Endothelial cell of umbilical vein (primary cell): ENCODE measurements around the gene DCAF10. TPM values are rescaled to one million over a fixed set of nuclear protein-coding genes. Genes with fewer than 3 reads are reported as not detected.

Experiments
- BruUV-seq: library from RNA; stranded (reverse); fragments of 400-500 nt; replicated peaks from 2 replicates; lab custom pipeline; 2021; lab: Mats Ljungman, UMichigan
- CTCF ChIA-PET: fragments of 300-600, 350-600 bp; sonication (Branson Sonifier 250); formaldehyde crosslinking; loops from one replicate; lab custom pipeline; 2021; ENCODE audit warnings: antibody characterized with exemption, inconsistent platforms; lab: Charles Lee
- POLR2A ChIA-PET: fragments of 300-600, 350-600 bp; sonication (Branson Sonifier 250); formaldehyde crosslinking; loops from one replicate; lab custom pipeline; 2021; ENCODE audit warnings: antibody characterized with exemption, inconsistent platforms; lab: Charles Lee
- DNase-seq: peaks from one replicate; pipeline ENCODE4 v3.0.0-alpha.2; 2011; ENCODE audit warnings: low read depth, low spot score
- FAIRE-seq: peaks from 2 replicates; lab custom pipeline; 2011; peaks lifted over from hg19 to GRCh38; lab: Jason Lieb, UNC
- H2AFZ ChIP-seq: 2 replicates; pipeline ENCODE4 v1.6.0; 2012; ENCODE audit warnings: low read depth, low read length, control low read depth, inconsistent platforms
- H3K27ac ChIP-seq: 2 replicates; pipeline ENCODE4 v1.5.1; 2011; ENCODE audit warnings: low read depth, mild to moderate bottlenecking, control low read depth, low read length, moderate library complexity; ENCODE audit not compliant: insufficient read depth
- H3K27me3 ChIP-seq, 2 experiments: 2 replicates each; pipeline versions ENCODE4 v1.6.0 to v1.6.1; 2011; ENCODE audit warnings: low read length in 2 of 2, mixed read lengths in 1 of 2; ENCODE audit not compliant: control insufficient read depth in 2 of 2, insufficient read depth in 2 of 2
- H3K36me3 ChIP-seq, 2 experiments: 2 replicates in 1 of 2; 3 replicates in 1 of 2; pipeline ENCODE4 v1.5.1; 2011; ENCODE audit warnings: low read length in 2 of 2, mild to moderate bottlenecking in 1 of 2, moderate library complexity in 1 of 2; ENCODE audit not compliant: control insufficient read depth in 2 of 2, insufficient read depth in 2 of 2; ENCODE audit errors: extremely low read depth in 1 of 2
- H3K4me1 ChIP-seq: 3 replicates; pipeline ENCODE4 v1.5.1; 2011; ENCODE audit warnings: mild to moderate bottlenecking, low read length; ENCODE audit not compliant: control insufficient read depth, insufficient read depth; ENCODE audit errors: extremely low read depth
- H3K4me2 ChIP-seq: 2 replicates; pipeline ENCODE4 v1.6.1; 2011; ENCODE audit warnings: low read length, control low read depth, mixed read lengths; ENCODE audit not compliant: insufficient read depth
- H3K4me3 ChIP-seq, 3 experiments: fragments of 200-600 bp in 1 of 3; sonication (generic), shearing (Covaris generic) in 1 of 3; replicated peaks in 1 of 3; 2 replicates each; pipeline ENCODE4 v1.5.1; 2011 to 2016; ENCODE audit warnings: control low read depth in 3 of 3, low read length in 3 of 3, mild to moderate bottlenecking in 2 of 3, inconsistent platforms in 1 of 3, low read depth in 1 of 3, moderate library complexity in 1 of 3; ENCODE audit not compliant: insufficient read depth in 1 of 3
- H3K79me2 ChIP-seq: 2 replicates; pipeline ENCODE4 v1.6.0; 2012; ENCODE audit warnings: low read length, inconsistent platforms; ENCODE audit not compliant: control insufficient read depth, insufficient read depth
- H3K9ac ChIP-seq: replicated peaks from 2 replicates; pipeline ENCODE3; 2011; ENCODE audit warnings: low read length, control low read depth; ENCODE audit not compliant: insufficient read depth; ENCODE audit errors: extremely low read depth
- H3K9me1 ChIP-seq: replicated peaks from 3 replicates; pipeline ENCODE4 v1.6.0; 2011; ENCODE audit warnings: mild to moderate bottlenecking, low read length; ENCODE audit not compliant: control insufficient read depth, insufficient read depth; ENCODE audit errors: extremely low read depth
- H3K9me3 ChIP-seq: replicated peaks from 2 replicates; pipeline ENCODE4 v1.5.1; 2012; ENCODE audit warnings: low read length, inconsistent platforms; ENCODE audit not compliant: control insufficient read depth, insufficient read depth
- H4K20me1 ChIP-seq: replicated peaks from 2 replicates; pipeline ENCODE3; 2011; ENCODE audit warnings: mild to moderate bottlenecking, low read length; ENCODE audit not compliant: control insufficient read depth, insufficient read depth; ENCODE audit errors: extremely low read depth
- EZH2 ChIP-seq: IDR thresholded peaks from 2 replicates; pipeline ENCODE4 v1.6.1; 2012; ENCODE audit warnings: borderline replicate concordance, low read depth, mild to moderate bottlenecking, moderate library complexity, low read length, inconsistent platforms; ENCODE audit not compliant: severe bottlenecking
- FOS ChIP-seq: IDR thresholded peaks from 2 replicates; pipeline ENCODE4 v1.6.1; 2011; ENCODE audit warnings: mild to moderate bottlenecking, low read length, moderate library complexity, borderline replicate concordance; ENCODE audit not compliant: insufficient read depth
- GATA2 ChIP-seq: IDR thresholded peaks from 2 replicates; pipeline ENCODE4 v1.7.0; 2011; ENCODE audit warnings: low read depth, mild to moderate bottlenecking, moderate library complexity, mixed read lengths, low read length; ENCODE audit not compliant: insufficient read length, insufficient read depth
- JUN ChIP-seq: IDR thresholded peaks from 2 replicates; pipeline ENCODE4 v1.6.1; 2011; ENCODE audit warnings: borderline replicate concordance, low read depth; ENCODE audit not compliant: insufficient read length, insufficient read depth
- POLR2AphosphoS5 ChIP-seq: IDR thresholded peaks from 2 replicates; pipeline ENCODE4 v1.6.1; 2012; ENCODE audit warnings: low read depth, mild to moderate bottlenecking, control low read depth, low read length, moderate library complexity; ENCODE audit not compliant: insufficient read depth
- dilution Hi-C: fragments of 300-500 bp; cut with MboI; formaldehyde crosslinking; loops from one replicate; pipeline ENCODE4 v1.15.0; 2019; ENCODE audit warnings: low sequenced_read_pairs; ENCODE audit not compliant: extremely low pct_ligation_motif_present
- intact Hi-C: fragments of 100-400 bp; cut with micrococcal nuclease; formaldehyde crosslinking; loops from one replicate; pipeline ENCODE4 v1.10.0; 2022
- polyA plus RNA-seq, 4 experiments: library from polyadenylated mRNA; depleted of rRNA in 3 of 4; stranded (reverse) in 3 of 4; unstranded in 1 of 4; fragments of >200 nt; gene quantifications; 2 replicates each; pipeline versions ENCODE4 v1.2.1 to v1.2.3, GENCODE V29; 2011 to 2012; ENCODE audit warnings: missing spikeins in 1 of 4
- total RNA-seq: library from RNA; stranded (reverse); gene quantifications from 2 replicates; pipeline ENCODE4 v1.2.3, GENCODE V29; 2021
- TF ChIP-seq, protein P1 (sequence below): IDR thresholded peaks from 2 replicates; pipeline ENCODE4 v1.6.1; 2011; ENCODE audit not compliant: insufficient read depth, insufficient read length

The DCAF10 gene
- total and polyA plus RNA-seq, 2 donors (not counting 3 experiments of a cell fraction or from before 2014, with no cell fraction given), result 13.1 to 21.5 TPM

DNA sequence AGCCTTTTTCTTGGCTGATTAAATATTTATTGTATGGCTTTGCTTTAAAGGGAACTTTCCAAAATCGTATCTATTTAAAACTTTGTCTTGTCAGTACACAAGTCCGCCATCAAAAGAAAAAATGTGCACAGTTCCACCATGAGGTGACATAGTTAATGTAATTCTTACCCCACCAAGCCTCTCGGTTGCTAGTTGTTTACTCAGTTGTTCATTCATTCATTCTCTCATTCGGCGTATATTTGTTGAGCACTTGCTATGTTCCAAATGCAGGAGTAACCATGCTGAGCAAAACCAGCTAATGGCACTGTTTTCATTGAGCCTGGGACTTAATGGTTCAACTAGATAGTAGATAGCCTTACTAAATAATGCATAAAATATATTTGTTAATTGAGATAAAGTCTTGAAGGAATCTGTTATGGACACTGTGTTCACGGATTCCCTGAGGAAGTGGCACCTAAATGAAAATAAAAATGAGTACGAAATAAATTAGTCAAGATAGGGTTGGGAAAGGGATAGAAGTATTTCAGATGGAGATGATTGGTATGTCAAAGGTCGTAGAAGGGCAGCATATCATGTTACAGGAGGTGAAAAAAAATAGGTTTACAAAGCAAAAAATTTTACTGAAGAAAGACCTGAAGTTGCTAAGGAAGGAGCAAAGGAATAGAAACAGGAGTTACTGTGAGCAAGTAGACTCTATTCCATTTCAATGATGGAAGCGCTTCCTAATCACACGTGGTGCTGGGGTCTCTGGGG, 1.5 kb downstream of the DCAF10 start:
- Histone ChIP-seq H3K79me2 (peaks cover 52% of the 10 kb centered on the region), H3K4me2 (peak overlapping the region; percentile 94), H3K36me3 (no peaks in the 10 kb centered on the region), H2AFZ (no peak overlapping the region), H3K9ac (peak overlapping the region; percentile 67), H3K27me3 (no peaks in the 10 kb centered on the region), H4K20me1 (peaks cover 7% of the 10 kb centered on the region), H3K4me1 (peaks cover 14% of the 10 kb centered on the region), H3K9me3 (no peaks in the 10 kb centered on the region), H3K4me3 (peak overlapping the region; percentile 23 to 64 (median 63)), H3K27ac (no peak overlapping the region), H3K9me1 (no peaks in the 10 kb centered on the region)
- CTCF ChIA-PET, result interaction anchor here (1.1 kb wide), 1 partner anchor 461 kb away, joined by 3 read pairs; no protein-coding TSS in a partner anchor
- DNase-seq (no peak), FAIRE-seq (no peak)
- dilution Hi-C loops (no loop called here), intact Hi-C loops (loop anchor here (2.0 to 5.0 kb wide), 3 partner anchors 49 to 590 kb away; partner anchors contain the start of genes ALDH1B1, SLC25A51 and TRMT10B)
- TF ChIP-seq EZH2 (no peak), JUN (no peak), POLR2AphosphoS5 (no peak), FOS (no peak), GATA2 (no peak)
- TF ChIP-seq, protein P1, sequence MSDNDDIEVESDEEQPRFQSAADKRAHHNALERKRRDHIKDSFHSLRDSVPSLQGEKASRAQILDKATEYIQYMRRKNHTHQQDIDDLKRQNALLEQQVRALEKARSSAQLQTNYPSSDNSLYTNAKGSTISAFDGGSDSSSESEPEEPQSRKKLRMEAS, result no peak
- POLR2A ChIA-PET, result interaction anchor here (1.8 kb wide), 1 partner anchor 17 kb away, joined by 7 read pairs; the partner anchor contains the start of gene EXOSC3
- TSS peak; percentile 58 for BruUV-seq
